Measurements from ENCODE around the gene HPCAL1.

Gene HPCAL1

GRCh38 chr2:10372203-10372861, 69.6 kb downstream of the HPCAL1 start:
- ATAC-seq (ENCODE audit: low read depth) (no peak), DNase-seq (ENCODE audit: low spot score) (no peak)
- Histone ChIP-seq H3K36me3 (ENCODE audit: low read depth) (no peaks in the 10 kb centered on the region), H3K27me3 (ENCODE audit: insufficient read depth, poor library complexity, severe bottlenecking) (no peaks in the 10 kb centered on the region), H3K4me3 (ENCODE audit: severe bottlenecking) (no peak overlapping the region), H3K27ac (ENCODE audit: poor library complexity, severe bottlenecking) (no peak overlapping the region), H3K4me1 (ENCODE audit: insufficient read depth, poor library complexity, severe bottlenecking) (no peaks in the 10 kb centered on the region), H3K9me3 (ENCODE audit: severe bottlenecking) (no peaks in the 10 kb centered on the region)
- TF ChIP-seq, protein P1, sequence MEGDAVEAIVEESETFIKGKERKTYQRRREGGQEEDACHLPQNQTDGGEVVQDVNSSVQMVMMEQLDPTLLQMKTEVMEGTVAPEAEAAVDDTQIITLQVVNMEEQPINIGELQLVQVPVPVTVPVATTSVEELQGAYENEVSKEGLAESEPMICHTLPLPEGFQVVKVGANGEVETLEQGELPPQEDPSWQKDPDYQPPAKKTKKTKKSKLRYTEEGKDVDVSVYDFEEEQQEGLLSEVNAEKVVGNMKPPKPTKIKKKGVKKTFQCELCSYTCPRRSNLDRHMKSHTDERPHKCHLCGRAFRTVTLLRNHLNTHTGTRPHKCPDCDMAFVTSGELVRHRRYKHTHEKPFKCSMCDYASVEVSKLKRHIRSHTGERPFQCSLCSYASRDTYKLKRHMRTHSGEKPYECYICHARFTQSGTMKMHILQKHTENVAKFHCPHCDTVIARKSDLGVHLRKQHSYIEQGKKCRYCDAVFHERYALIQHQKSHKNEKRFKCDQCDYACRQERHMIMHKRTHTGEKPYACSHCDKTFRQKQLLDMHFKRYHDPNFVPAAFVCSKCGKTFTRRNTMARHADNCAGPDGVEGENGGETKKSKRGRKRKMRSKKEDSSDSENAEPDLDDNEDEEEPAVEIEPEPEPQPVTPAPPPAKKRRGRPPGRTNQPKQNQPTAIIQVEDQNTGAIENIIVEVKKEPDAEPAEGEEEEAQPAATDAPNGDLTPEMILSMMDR (IDR thresholded peaks at IDR 0.05; ENCODE audit: poor library complexity, severe bottlenecking), result no peak

DNA sequence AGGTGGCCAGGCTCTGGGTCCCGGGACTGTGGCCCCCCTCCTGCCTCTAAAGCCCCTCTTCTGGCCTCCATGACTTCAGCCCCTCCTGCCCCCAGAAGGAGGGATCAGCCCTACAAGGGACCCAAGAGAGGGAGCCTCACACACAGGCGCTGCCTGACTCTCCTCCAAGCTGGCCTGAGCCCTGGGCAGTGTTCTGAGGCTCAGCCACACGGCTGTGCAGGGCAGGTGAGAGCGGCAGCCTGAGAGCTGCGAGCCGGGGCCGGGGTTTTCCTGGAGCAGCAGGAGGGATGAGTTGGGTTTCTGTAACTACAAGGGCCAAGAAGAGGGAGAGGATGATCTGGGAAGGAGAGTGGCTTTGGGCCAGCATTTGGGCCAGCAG, 70.1 kb downstream of the HPCAL1 start:
- Histone ChIP-seq H3K9me3 (ENCODE audit: severe bottlenecking) (no peaks in the 10 kb centered on the region), H3K4me3 (ENCODE audit: severe bottlenecking) (no peak overlapping the region), H3K27me3 (ENCODE audit: insufficient read depth, poor library complexity, severe bottlenecking) (no peaks in the 10 kb centered on the region), H3K27ac (ENCODE audit: poor library complexity, severe bottlenecking) (no peak overlapping the region), H3K36me3 (ENCODE audit: low read depth) (no peaks in the 10 kb centered on the region), H3K4me1 (ENCODE audit: insufficient read depth, poor library complexity, severe bottlenecking) (no peaks in the 10 kb centered on the region)
- TF ChIP-seq, protein P1 (IDR thresholded peaks at IDR 0.05; ENCODE audit: poor library complexity, severe bottlenecking), result no peak
- DNase-seq (ENCODE audit: low spot score) (peak; percentile 44), ATAC-seq (ENCODE audit: low read depth) (no peak)

- no peaks in the 10 kb centered on the region for H3K9me3 ChIP-seq (ENCODE audit: severe bottlenecking)
- TF ChIP-seq, protein P1 (IDR thresholded peaks at IDR 0.05; ENCODE audit: poor library complexity, severe bottlenecking), result no peak
- H3K36me3 ChIP-seq (ENCODE audit: low read depth), result no peaks in the 10 kb centered on the region
- H3K27ac ChIP-seq (ENCODE audit: poor library complexity, severe bottlenecking), result no peak overlapping the region
- ATAC-seq (ENCODE audit: low read depth) (no peak), DNase-seq (ENCODE audit: low spot score) (no peak)
- no peak overlapping the region for H3K4me3 ChIP-seq (ENCODE audit: severe bottlenecking)
- no peaks in the 10 kb centered on the region for H3K27me3 ChIP-seq (ENCODE audit: insufficient read depth, poor library complexity, severe bottlenecking)
- H3K4me1 ChIP-seq (ENCODE audit: insufficient read depth, poor library complexity, severe bottlenecking), result no peaks in the 10 kb centered on the region
Observed at GRCh38 chr2:10373931-10374330, 71.2 kb downstream of the HPCAL1 start.

DNA sequence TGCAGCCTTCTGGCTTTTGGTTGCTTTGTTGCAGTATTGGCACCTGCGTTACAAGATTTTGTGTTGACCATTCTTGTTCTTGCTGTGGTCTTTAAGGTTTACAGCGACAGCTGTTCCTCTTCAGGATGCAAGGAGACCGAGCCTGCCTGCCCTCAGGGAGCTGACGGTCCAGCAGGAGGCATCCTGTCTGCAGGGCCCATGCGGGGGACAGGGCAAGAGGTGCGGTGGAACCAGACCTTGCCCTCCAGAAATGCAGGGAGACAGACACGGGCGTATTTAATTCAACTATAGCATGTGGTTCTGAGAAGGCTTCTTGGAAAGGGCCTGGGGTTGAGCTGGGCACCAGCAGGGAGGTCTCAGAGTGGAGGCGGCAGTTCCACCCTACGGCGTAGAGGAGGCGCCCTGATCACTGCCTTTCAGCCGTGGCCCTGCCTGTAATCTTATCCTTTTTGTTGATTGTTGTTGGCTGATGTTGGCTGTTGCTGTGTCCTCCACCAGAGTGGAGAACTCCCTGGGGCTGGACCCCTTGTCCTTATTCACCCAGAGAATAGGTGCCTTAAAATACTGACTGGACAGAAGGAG, 71.7 kb downstream of the HPCAL1 start:
- ATAC-seq (ENCODE audit: low read depth) (no peak), DNase-seq (ENCODE audit: low spot score) (no peak)
- no peaks in the 10 kb centered on the region for H3K4me1 ChIP-seq (ENCODE audit: insufficient read depth, poor library complexity, severe bottlenecking)
- TF ChIP-seq, protein P1 (IDR thresholded peaks at IDR 0.05; ENCODE audit: poor library complexity, severe bottlenecking), result no peak
- no peaks in the 10 kb centered on the region for H3K9me3 ChIP-seq (ENCODE audit: severe bottlenecking)
- no peaks in the 10 kb centered on the region for H3K36me3 ChIP-seq (ENCODE audit: low read depth)
- no peaks in the 10 kb centered on the region for H3K27me3 ChIP-seq (ENCODE audit: insufficient read depth, poor library complexity, severe bottlenecking)
- H3K27ac ChIP-seq (ENCODE audit: poor library complexity, severe bottlenecking), result no peak overlapping the region
- H3K4me3 ChIP-seq (ENCODE audit: severe bottlenecking), result no peak overlapping the region
